Effector CD4-positive, alpha-beta T cell (primary cell): ENCODE data around the gene MINDY4.

ENCODE experiments used
- DNase-seq: peaks from one replicate; pipeline ENCODE4 v3.0.0-alpha.2; 2020

The MINDY4 gene

DNA sequence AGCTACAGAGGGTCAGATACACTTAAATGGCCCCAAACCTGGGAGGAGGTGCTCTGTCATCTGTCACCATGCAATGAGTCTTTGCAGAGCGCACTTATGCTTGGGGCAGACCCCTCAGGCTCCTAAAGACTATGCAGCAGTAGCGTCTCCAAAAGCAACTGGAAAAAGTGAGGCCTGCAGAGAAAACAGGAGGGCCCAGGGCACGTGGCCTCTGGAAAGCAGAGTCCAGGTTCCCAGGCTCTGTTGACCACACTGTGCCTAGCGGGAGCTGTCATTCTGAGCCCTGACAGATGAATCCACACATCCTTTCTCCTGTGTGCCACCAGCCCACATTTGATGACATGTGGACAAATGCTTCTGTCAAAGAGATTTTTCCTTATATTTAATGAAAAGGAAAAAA lies 66.4 kb downstream of the MINDY4 start:
- DNase-seq, result no peak

GRCh38 chr7:30838008-30838407 lies 66.8 kb downstream of the MINDY4 start:
- DNase-seq, result no peak

DNA sequence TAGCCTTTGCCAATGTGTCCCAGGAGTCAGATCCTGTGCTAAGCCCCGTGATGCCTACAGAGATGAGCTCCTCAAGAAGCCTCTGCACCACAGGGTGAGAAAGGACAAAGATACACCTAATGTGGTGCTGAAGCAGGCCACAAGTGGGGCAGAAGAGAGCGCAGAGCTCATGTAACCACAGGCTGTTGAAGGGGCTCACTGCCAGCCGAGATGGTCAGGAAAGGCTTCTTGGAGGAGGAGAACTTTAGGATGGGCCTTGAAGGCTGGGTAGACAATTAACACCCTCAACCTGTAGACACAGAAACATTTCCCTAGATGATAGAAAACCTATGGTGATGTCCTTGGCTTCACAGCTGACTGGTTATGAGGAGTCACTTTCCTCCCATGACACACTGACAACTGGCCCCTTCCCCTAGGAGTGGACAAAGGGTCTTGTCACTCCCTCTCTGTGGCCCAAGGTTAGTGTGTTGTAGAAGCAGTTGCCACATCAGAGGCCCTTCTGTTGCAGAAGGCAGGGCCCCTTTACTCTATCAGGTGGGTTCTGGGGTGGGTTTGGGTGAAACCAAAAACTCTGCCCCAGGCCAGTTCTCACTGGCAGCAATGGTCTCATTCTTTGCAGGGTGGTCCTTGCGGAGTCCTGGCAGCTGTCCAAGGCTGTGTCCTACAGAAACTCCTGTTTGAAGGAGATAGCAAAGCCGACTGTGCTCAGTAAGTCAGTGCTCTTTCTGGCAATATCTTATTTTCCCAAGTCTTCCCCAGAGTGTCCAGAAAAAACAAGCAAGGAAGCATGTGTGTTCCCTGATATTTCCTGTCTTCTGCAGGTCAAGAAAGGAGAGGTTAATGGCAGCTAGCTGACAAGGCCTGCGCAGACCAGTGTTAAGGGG lies 69.2 kb downstream of the MINDY4 start:
- DNase-seq, result no peak

DNA sequence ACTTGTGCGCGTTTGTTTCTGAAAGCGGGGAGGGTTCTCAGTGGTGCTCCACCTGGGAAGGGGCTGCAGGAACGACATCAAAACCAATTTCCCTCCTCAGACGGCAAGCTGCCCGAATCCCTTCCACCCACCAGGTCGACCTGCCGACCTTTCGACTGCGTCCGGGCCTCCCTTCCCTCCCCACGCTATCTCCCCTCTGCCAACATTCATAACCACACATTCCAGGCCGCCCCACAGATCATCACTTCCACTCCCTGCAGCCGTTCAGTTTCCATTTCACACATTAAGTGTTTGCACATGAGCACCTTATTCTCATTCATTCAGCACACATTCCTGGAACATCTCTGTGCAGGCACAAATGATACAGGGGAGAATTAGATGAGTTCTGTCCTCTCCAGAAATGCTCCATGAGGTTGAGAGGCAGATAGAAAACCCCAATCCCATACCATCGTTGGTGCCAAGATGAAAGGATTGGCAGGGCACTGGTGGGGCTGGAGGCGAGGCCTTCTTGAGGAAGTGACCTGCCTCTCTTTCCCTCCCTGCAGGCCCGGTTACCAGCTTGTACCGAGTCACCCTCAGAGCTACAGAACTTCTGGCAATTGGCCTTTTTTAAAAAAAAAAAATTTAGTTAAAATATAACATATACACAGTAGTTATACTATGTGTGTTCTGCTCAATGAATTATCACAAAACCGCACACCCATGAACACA lies 70.0 kb downstream of the MINDY4 start:
- no peak for DNase-seq

- no peak for DNase-seq
Measured at GRCh38 chr7:30841801-30842541, 70.8 kb downstream of the MINDY4 start.

- DNase-seq, result no peak
Measured at GRCh38 chr7:30842542-30843451, 71.6 kb downstream of the MINDY4 start.

DNA sequence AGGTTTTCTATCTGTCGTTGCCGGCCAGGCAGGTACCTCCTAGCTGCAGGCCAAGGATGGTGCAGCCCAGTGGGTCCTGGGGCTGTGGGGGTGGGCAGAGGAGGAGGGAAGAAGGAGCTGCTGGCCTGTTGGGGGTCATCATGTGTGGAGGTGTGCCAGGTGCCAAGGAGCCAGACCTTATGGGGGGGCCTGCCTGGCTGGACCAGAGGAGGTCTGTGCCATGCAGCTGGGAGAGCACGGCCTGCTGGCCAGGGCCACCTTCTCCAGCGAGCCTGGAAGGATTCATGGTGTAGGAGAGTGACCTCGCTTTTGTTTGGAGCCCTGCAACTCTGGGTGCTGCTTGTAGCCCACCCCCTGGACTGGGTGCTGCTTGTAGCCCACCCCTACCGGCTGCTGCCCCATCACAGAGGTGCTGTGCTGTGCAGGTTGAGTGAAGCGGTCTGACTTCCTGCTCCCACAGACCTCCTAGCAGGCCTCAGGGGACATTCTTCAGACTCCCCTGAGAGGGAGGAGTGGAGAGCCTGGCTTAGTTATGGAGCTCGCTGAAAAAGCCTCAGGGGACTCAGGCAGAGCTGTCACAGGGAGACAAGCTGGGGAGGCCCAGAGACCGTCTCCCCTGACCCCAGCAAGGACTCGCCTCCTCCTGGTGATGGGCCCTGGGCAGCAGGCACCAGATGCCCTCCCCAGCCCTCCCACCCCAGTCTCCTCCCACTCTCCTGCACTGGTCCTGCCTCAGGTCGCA lies 72.7 kb downstream of the MINDY4 start:
- no peak for DNase-seq

- no peak for DNase-seq
Measured at GRCh38 chr7:30844483-30844874, 73.3 kb downstream of the MINDY4 start.

- DNase-seq, result no peak
Measured at GRCh38 chr7:30844916-30845315, 73.7 kb downstream of the MINDY4 start.

GRCh38 chr7:30845426-30846135 lies 74.4 kb downstream of the MINDY4 start:
- no peak for DNase-seq

- no peak for DNase-seq
Measured at GRCh38 chr7:30846378-30846777, 75.2 kb downstream of the MINDY4 start.

- no peak for DNase-seq
Measured at GRCh38 chr7:30848121-30848855, 77.1 kb downstream of the MINDY4 start.

- no peak for DNase-seq
Measured at GRCh38 chr7:30849565-30849964, 78.3 kb downstream of the MINDY4 start.

DNA sequence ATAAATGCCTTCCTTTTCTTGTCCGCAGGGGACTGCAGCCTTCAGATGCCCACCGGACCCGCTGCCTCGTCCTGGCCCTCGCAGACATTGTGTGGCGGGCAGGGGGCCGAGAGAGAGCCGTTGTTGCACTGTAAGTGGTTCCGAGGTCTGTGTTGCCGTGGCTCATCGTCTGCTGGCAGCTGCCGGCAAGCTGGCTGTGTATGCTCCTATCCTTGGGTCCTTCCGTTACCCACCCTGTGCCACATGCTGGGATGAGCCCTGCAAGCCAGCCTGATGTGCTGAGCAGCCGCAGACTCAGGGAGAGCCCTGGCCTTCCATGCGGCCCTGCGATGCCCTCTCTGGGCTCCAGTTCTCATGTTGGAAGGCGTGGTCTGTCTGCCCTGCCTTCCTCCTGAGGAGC lies 79.2 kb downstream of the MINDY4 start:
- no peak for DNase-seq

DNA sequence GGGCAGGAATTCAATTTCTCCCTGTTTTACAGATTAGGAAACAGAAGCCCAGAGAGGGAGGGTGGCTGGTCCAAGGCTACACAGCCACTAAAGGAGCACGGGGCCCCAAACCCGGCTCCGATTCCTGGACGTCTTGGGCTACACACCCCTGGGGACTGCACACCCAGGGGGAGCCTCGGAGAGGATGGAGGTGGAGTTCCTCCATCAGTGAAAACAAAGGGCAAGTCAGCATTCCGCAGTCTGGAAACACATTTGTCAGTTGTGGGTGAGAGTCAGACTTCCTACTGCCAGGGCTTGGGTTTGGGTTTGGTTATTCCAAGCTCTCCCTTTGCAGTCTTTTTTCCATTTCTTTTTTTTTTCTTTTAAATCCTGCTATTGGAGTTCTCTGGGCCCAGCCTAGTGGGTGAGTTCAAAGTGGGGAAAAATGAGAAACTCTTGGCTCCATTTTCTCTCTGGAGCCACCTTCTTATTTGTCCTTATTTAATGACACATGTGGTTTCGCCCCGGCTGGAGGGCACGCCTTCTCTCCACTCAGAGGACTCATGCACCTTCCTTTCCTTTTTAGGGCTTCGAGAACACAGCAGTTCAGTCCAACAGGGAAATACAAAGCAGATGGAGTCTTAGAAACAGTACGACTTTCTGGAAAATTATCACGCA lies 80.6 kb downstream of the MINDY4 start:
- no peak for DNase-seq

GRCh38 chr7:30852308-30852684 lies 81.1 kb downstream of the MINDY4 start:
- no peak for DNase-seq

DNA sequence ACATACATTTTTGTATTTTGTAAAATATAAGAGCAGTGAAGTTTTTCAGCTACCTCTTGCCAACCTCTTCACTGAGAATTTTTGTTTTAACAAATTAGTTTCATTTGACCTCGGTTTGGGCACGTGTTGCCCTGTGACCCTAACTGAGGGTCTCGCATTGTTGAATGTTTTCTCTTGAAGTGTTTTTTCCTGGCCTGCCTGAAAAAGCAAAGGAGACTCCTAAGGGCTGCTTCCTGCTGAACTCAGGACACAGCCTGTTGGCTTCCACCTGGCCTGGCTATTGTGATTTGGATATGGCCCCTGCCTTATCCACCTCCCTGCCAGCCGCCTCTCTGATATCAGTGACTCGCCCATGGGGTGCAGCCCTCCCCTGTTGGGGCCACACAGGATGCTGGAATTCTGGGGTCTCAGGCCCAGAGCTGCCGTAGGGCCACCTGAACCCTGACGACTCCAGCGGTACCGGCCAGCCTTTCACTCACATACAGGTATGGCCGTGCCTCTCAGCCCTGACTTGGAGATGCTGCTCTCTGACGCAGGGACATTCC lies 81.6 kb downstream of the MINDY4 start:
- DNase-seq, result no peak

- DNase-seq, result no peak
Measured at GRCh38 chr7:30853576-30853975, 82.4 kb downstream of the MINDY4 start.

DNA sequence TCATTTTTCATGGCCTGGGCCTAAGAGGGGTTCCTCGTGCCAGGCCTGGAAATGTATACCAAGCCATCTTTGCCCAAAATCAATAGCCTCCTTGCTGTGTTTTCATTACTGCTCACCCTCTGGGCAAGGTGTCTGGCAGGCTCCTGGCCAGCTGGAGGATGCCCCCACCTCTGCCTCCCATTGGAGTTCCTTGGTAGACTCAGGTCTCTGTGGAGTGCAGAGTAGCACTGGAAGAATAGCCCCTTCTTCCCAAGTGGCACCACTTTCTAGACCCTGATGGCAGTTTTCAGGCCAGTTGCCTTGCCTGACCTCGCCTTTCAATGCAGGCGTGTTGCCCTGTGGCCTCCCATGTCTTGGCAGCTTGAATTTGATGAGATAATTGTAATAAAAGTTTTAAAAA lies 84.7 kb downstream of the MINDY4 start:
- no peak for DNase-seq
